Trophoblast cell (in vitro differentiated cells and primary cell): ENCODE data around the gene ARSA.
A peak's percentile ranks its signal among the peaks of the same experiment; 100 is the strongest.

Experiments
- DNase-seq, 2 donors: peaks; one replicate each; pipeline ENCODE4 v3.0.0-alpha.2; 2016
- H2AFZ ChIP-seq: 2 replicates; pipeline ENCODE4 v1.6.1; 2013; ENCODE audit warnings: low read length, moderate library complexity, mild to moderate bottlenecking; ENCODE audit not compliant: insufficient read depth, poor library complexity
- H2AK5ac ChIP-seq: 2 replicates; pipeline ENCODE4 v1.6.1; 2013; ENCODE audit warnings: mild to moderate bottlenecking, low read length
- H2BK120ac ChIP-seq: 2 replicates; pipeline ENCODE4 v1.6.1; 2013; ENCODE audit warnings: low read length, mild to moderate bottlenecking, moderate library complexity; ENCODE audit not compliant: insufficient read depth, poor library complexity
- H2BK12ac ChIP-seq: 2 replicates; pipeline ENCODE4 v1.6.1; 2013; ENCODE audit warnings: mild to moderate bottlenecking, low read length, moderate library complexity
- H2BK5ac ChIP-seq: 2 replicates; pipeline ENCODE4 v1.6.1; 2013; ENCODE audit warnings: low read length, low read depth, moderate library complexity, mild to moderate bottlenecking; ENCODE audit not compliant: poor library complexity
- H3K14ac ChIP-seq: 2 replicates; pipeline ENCODE4 v1.6.1; 2013; ENCODE audit warnings: mild to moderate bottlenecking, low read length
- H3K18ac ChIP-seq: 2 replicates; pipeline ENCODE4 v1.6.1; 2013; ENCODE audit warnings: mild to moderate bottlenecking, low read length
- H3K23ac ChIP-seq: 2 replicates; pipeline ENCODE4 v1.6.1; 2013; ENCODE audit warnings: low read length
- H3K27ac ChIP-seq: 2 replicates; pipeline ENCODE4 v1.5.1; 2013; ENCODE audit warnings: low read depth, mild to moderate bottlenecking, inconsistent platforms, low read length, moderate library complexity
- H3K27me3 ChIP-seq: 2 replicates; pipeline ENCODE4 v1.6.1; 2013; ENCODE audit warnings: inconsistent platforms, mild to moderate bottlenecking, low read length, moderate library complexity; ENCODE audit not compliant: insufficient read depth
- H3K36me3 ChIP-seq, 2 experiments: 1 replicate in 1 of 2; 2 replicates in 1 of 2; pipeline ENCODE4 v1.6.1; 2013; ENCODE audit warnings: low read length in 2 of 2, mild to moderate bottlenecking in 2 of 2, moderate library complexity in 1 of 2; ENCODE audit not compliant: insufficient read depth in 2 of 2, control insufficient read depth in 1 of 2
- H3K4ac ChIP-seq: 2 replicates; pipeline ENCODE4 v1.6.1; 2013; ENCODE audit warnings: low read depth, mild to moderate bottlenecking, low read length, moderate library complexity
- H3K4me1 ChIP-seq, 2 experiments: 1 replicate in 1 of 2; 2 replicates in 1 of 2; pipeline ENCODE4 v1.6.1; 2013; ENCODE audit warnings: low read length in 2 of 2, mild to moderate bottlenecking in 2 of 2, moderate library complexity in 1 of 2; ENCODE audit not compliant: insufficient read depth in 2 of 2, control insufficient read depth in 1 of 2
- H3K4me2 ChIP-seq: 2 replicates; pipeline ENCODE4 v1.6.1; 2013; ENCODE audit warnings: inconsistent platforms, mild to moderate bottlenecking, low read length, moderate library complexity
- H3K4me3 ChIP-seq: 2 replicates; pipeline ENCODE4 v1.5.1; 2013; ENCODE audit warnings: mild to moderate bottlenecking, low read depth, low read length, inconsistent platforms
- H3K79me1 ChIP-seq: one replicate; pipeline ENCODE4 v1.6.1; 2013; ENCODE audit warnings: low read length
- H3K79me2 ChIP-seq: 2 replicates; pipeline ENCODE4 v1.6.1; 2013; ENCODE audit warnings: low read length, mild to moderate bottlenecking; ENCODE audit not compliant: control insufficient read depth, insufficient read depth, poor library complexity
- H3K9ac ChIP-seq: 2 replicates; pipeline ENCODE4 v1.6.1; 2013; ENCODE audit warnings: mild to moderate bottlenecking, low read length
- H3K9me3 ChIP-seq: 2 replicates; pipeline ENCODE4 v1.6.1; 2013; ENCODE audit warnings: low read depth, mild to moderate bottlenecking, control low read depth, inconsistent platforms, low read length; ENCODE audit not compliant: insufficient read depth
- H4K12ac ChIP-seq: 2 replicates; pipeline ENCODE4 v1.6.1; 2013; ENCODE audit warnings: low read depth, mild to moderate bottlenecking, low read length, moderate library complexity
- H4K8ac ChIP-seq: 2 replicates; pipeline ENCODE4 v1.6.1; 2013; ENCODE audit warnings: low read depth, mild to moderate bottlenecking, low read length, moderate library complexity
- H4K91ac ChIP-seq: one replicate; pipeline ENCODE4 v1.6.1; 2013; ENCODE audit warnings: low read depth, mild to moderate bottlenecking, low read length, moderate library complexity
- WGBS: extraction: QIAGEN DNeasy Blood & Tissue Kit; methylation state at CpG from one replicate; pipeline ENCODE4 v1.1.7; 2013; ENCODE audit warnings: missing lambda C conversion rate; ENCODE audit not compliant: insufficient read length, insufficient coverage; ENCODE audit errors: extremely low coverage; 5-methylcytosine and 5-hydroxymethylcytosine counted together

Gene ARSA

GRCh38 chr22:50586416-50586815 is 41.5 kb downstream of the ARSA start:
- H2AK5ac ChIP-seq = no peak overlapping the region
- no peak overlapping the region for H3K14ac ChIP-seq
- peaks cover 8% of the 10 kb centered on the region for H3K79me2 ChIP-seq
- H3K79me1 ChIP-seq = peaks cover 8% of the 10 kb centered on the region
- H3K23ac ChIP-seq = no peak overlapping the region
- H2AFZ ChIP-seq = no peak overlapping the region
- no peak overlapping the region for H4K8ac ChIP-seq
- no peak overlapping the region for H4K91ac ChIP-seq
- no peaks in the 10 kb centered on the region for H3K27me3 ChIP-seq
- no peak overlapping the region for H3K27ac ChIP-seq
- H3K4me3 ChIP-seq = no peak overlapping the region
- H3K18ac ChIP-seq = no peak overlapping the region
- no peak overlapping the region for H3K4me2 ChIP-seq
- H3K4ac ChIP-seq = no peak overlapping the region
- peaks cover 19 to 24% of the 10 kb centered on the region in 2 experiments for H3K4me1 ChIP-seq
- H3K9ac ChIP-seq = no peak overlapping the region
- H3K9me3 ChIP-seq = no peaks in the 10 kb centered on the region
- peaks cover 0 to 4% of the 10 kb centered on the region in 2 experiments for H3K36me3 ChIP-seq
- no peak for DNase-seq
- no peak overlapping the region for H2BK5ac ChIP-seq
- no peak overlapping the region for H2BK120ac ChIP-seq
- no peak overlapping the region for H4K12ac ChIP-seq
- H2BK12ac ChIP-seq = no peak overlapping the region
- WGBS = no CpG with 5 or more reads among the region's 5 CpGs

DNA sequence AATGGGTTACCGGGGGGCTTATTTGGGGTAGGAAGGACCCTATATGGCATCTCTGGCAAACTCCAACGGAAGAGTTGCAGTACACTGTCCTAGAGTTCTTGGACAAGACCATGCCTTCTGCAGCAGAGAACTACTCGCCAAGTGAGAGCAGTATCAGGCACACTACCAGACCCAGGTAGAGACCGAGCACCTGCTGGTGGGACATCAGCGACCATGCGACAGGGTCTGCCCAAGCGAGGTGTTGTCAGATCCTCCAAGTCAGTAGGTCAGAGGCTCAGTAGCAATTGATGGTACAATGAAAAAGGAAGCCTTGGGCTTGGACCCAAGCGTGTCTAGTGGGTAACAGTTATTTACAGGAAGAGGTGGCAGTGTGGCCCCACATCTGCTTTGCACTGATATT is 42.2 kb downstream of the ARSA start:
- H3K4ac ChIP-seq = no peak overlapping the region
- H3K4me3 ChIP-seq = no peak overlapping the region

DNA sequence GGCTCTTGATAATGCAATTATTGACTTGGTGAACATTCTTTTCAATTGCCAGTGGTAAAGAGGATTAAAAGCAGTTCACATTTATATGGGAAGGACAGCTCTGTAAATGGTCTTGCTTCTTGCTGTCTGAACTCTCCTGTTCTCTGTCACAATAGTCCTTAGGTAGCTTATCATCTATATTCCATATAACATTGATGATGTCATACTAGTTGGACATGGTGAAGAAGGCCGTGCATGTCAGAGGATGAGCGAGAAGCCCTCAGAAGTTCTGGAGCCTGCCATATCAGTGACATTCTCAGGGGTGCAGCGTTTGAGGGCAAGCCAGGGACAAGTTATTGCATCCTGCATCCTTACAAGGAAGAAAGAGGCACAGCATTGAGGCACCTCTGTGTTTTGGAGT is 42.7 kb downstream of the ARSA start:
- WGBS = no CpG with 5 or more reads among the region's 3 CpGs
- Histone ChIP-seq H3K4me2 (no peak overlapping the region), H2BK120ac (no peak overlapping the region), H2BK12ac (no peak overlapping the region), H3K79me2 (peaks cover 8% of the 10 kb centered on the region), H3K23ac (no peak overlapping the region), H4K12ac (no peak overlapping the region), H4K91ac (no peak overlapping the region), H4K8ac (no peak overlapping the region), H2AK5ac (no peak overlapping the region), H3K9ac (no peak overlapping the region), H3K4me1 (peaks cover 21 to 26% of the 10 kb centered on the region in 2 experiments), H2BK5ac (no peak overlapping the region), H2AFZ (no peak overlapping the region), H3K36me3 (peaks cover 7 to 12% of the 10 kb centered on the region in 2 experiments), H3K27me3 (no peaks in the 10 kb centered on the region), H3K4ac (no peak overlapping the region), H3K14ac (no peak overlapping the region), H3K27ac (no peak overlapping the region), H3K18ac (no peak overlapping the region), H3K79me1 (peaks cover 8% of the 10 kb centered on the region), H3K4me3 (no peak overlapping the region), H3K9me3 (no peaks in the 10 kb centered on the region)
- DNase-seq = no peak

More for the DNA sequence above, 42.2 kb downstream of the ARSA start:
- H3K9ac ChIP-seq = no peak overlapping the region
- no peak overlapping the region for H2AFZ ChIP-seq
- H3K27ac ChIP-seq = no peak overlapping the region
- no peak for DNase-seq
- no CpG with 5 or more reads among the region's 8 CpGs for WGBS
- no peak overlapping the region for H2AK5ac ChIP-seq
- no peak overlapping the region for H3K23ac ChIP-seq
- H3K27me3 ChIP-seq = no peaks in the 10 kb centered on the region
- H3K4me1 ChIP-seq = peaks cover 21 to 26% of the 10 kb centered on the region in 2 experiments
- H3K18ac ChIP-seq = no peak overlapping the region
- H3K9me3 ChIP-seq = no peaks in the 10 kb centered on the region
- H3K14ac ChIP-seq = no peak overlapping the region
- peaks cover 8% of the 10 kb centered on the region for H3K79me1 ChIP-seq
- no peak overlapping the region for H2BK120ac ChIP-seq
- no peak overlapping the region for H2BK12ac ChIP-seq
- H2BK5ac ChIP-seq = no peak overlapping the region
- no peak overlapping the region for H4K12ac ChIP-seq
- H4K8ac ChIP-seq = no peak overlapping the region
- peaks cover 8% of the 10 kb centered on the region for H3K79me2 ChIP-seq
- peaks cover 4 to 8% of the 10 kb centered on the region in 2 experiments for H3K36me3 ChIP-seq
- no peak overlapping the region for H3K4me2 ChIP-seq
- no peak overlapping the region for H4K91ac ChIP-seq

DNA sequence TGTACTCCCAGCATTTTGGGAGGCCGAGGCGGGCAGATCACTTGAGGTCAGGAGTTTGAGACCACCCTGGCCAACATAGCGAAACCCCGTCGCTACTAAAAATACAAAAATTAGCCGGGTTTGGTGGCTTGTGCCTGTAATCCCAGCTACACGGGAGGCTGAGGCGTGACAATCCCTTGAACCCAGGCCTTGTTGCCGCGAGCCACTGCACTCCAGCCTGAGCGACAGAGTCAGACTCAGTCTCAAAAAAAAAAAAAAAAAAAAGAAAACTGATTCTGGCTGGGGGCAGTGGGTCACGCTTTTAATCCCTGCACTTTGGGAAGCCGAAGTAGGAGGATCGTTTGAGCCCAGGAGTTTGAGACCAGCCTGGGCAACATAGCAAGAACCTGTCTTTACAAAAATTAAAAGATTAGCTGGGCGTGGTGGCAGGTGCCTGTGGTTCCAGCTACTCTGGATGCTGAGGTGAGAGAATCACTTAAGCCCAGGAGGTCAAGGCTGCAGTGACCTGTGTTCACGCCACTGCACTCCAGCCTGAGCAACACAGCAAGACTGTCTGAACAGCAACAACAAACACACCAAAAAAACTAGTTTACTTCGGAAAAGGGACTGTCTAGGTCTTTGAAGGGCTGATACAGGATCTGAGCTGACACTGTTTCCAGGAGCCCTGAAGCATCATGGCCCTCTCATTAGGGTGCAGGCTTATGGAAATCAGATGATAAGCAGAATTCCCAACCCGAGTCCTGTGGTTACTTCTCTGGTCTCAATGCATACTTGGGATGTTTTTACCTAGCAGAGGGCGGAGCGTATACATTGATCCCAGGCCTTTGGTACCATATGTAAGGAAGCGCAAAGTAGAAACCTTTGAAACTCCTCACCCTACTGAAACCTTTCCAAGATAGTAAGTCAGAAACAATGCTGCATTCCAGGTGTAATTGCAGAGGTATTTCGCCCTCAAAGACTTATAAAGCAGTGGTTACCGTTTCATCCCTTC is 43.6 kb downstream of the ARSA start:
- Histone ChIP-seq H4K91ac (no peak overlapping the region), H3K27me3 (no peaks in the 10 kb centered on the region), H3K79me1 (peaks cover 8% of the 10 kb centered on the region), H4K8ac (no peak overlapping the region), H3K14ac (no peak overlapping the region), H2AFZ (no peak overlapping the region), H3K4me2 (no peak overlapping the region), H3K18ac (no peak overlapping the region), H2BK120ac (no peak overlapping the region), H2AK5ac (no peak overlapping the region), H3K4me3 (no peak overlapping the region), H3K23ac (no peak overlapping the region), H3K79me2 (peaks cover 8% of the 10 kb centered on the region), H4K12ac (no peak overlapping the region), H2BK5ac (no peak overlapping the region), H3K9me3 (no peaks in the 10 kb centered on the region), H3K27ac (no peak overlapping the region), H3K36me3 (peaks cover 14 to 15% of the 10 kb centered on the region in 2 experiments), H2BK12ac (no peak overlapping the region), H3K9ac (no peak overlapping the region), H3K4ac (no peak overlapping the region), H3K4me1 (peaks cover 21 to 26% of the 10 kb centered on the region in 2 experiments)
- no CpG with 5 or more reads among the region's 23 CpGs for WGBS
- peak; percentile 61 to 75 for DNase-seq
